HG03135 (cell line): Measurements from ENCODE around the gene HIGD1C.
"Not testable (repeated sequence)": the region's sequence is repeated elsewhere in the genome, so short reads cannot be mapped to it uniquely, and the experiment has no call there.

ENCODE experiments used
- ATAC-seq: cut with Tn5 transposase; IDR thresholded peaks from one replicate; pipeline ENCODE4 v1.9.1; 2021; ENCODE audit warnings: mild to moderate bottlenecking, moderate library complexity; ENCODE audit not compliant: unreplicated experiment

Gene HIGD1C

DNA sequence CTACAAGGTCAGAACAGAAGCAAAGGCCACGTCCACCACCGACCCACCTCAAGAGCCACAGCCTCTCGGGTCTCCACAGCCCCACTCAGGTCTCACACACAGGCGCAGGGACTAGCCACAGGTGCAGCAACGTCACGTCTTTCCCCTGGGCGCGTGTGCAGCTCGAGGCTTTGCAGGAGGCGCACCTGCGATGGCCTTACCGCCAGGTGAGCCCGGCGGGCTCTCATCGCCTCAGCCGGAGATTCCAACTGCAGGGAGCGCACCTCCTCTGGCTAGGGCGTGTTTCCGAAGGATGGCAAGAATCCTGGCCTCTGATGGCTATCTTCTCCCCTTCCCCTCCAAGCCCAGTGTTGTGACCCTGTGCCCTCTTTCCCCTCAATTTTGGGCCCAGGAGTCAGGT lies at the start of gene HIGD1C:
HIGD1C (plus strand) TSS at position 35 of the 400 bp plus-strand sequence. CDS start 1,455 bp downstream, outside the sequence.
- no peak for ATAC-seq

DNA sequence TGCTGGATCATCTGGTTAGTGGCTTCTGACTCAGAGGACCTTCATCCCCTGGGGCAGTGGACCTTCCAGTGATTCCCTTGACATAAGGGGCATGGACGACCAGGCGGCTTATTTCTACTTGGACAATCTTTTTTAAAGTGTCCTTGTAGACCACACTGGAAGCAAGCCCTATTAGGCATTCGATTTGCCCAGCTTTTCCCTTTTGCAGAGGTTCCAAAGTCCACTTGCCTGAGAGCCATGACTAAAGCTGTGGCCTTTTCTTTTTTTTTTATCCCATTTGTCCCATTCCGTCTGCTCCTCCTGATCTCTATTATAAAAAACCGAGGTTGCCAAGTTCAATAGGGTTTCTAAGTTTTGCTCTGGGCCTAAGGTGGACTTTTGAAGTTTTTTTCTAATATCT lies 43.9 kb upstream of the HIGD1C start:
- ATAC-seq, result not testable (repeated sequence)

DNA sequence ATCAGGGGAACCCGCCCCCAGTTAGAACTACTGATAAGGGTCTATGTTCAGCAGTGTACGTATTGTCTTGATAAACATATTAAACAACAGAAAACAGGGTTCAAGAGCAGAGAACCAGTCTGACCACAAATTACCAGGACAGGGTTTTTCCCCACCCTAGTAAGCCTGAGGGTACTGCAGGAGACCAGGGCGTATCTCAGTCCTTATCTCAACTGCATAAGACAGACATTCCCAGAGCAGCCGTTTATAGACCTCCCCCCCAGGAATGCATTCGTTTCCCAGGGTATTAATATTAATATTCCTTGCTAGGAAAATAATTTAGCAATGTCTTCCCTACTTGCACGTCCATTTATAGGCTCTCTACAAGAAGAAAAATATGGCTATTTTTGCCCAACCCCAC lies 40.0 kb upstream of the HIGD1C start:
- ATAC-seq, result not testable (repeated sequence)

DNA sequence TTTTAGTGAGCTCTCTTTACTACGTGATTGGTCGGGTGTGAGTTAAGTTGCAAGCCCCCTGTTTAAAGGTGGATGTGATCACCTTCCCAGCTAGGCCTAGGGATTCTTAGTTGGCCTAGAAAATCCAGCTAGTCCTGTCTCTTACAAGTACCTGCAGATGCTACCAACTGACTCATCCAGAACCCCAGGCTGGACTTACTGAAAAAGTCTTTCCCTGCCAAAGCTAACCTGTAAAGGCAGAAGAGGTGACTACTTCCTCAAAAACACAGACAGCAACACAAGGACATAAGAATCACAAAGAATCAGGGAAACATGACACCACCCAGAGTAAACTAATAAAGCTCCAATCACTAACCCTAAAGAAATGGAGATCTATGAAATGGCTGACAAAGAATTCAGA lies 39.1 kb upstream of the HIGD1C start:
- no peak for ATAC-seq

DNA sequence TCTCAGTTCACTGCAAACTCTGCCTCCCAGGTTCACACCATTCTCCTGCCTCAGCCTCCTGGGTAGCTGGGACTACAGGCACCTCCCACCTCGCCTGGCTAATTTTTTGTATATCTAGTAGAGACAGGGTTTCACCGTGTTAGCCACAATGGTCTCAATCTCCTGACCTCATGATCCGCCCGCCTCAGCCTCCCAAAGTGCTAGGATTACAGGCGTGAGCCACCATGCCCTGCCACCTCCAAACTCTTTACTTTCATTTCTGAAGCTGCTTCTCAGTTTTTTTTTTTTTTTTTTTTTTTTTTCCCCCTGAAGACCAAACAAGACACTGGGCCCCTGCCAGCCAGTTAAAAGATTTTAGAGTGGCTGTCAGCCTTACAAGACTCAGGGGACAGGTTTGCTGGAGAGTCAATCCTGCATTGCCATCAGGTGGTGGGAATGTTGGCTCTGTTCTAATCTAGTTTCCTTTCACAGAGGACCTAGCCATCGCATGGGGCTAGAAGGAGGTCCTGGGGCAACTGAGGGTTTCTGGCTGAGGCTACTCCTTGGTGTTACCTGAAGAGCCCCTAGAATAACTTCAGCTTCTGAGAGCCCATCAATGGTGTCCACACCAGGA lies 37.4 kb upstream of the HIGD1C start:
- no peak for ATAC-seq

DNA sequence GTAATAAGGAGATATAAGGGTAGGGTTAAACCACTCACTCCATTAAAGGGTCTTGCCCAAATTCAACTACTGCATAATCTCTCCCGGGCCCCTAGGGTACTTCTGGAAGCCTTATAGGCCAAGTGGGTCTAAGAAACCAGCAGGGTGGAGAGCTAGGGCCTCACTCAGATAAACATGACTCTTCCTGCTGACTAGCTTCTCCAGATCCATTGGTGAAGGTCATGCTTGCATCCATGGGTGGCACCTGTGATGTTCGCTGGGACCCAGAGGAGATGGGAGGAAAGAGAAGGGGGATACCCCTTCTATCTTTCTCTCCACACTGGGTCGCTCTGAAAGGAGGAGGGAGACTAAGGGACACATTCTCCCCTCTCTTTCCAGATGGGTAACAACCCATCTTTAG lies 36.1 kb upstream of the HIGD1C start:
- no peak for ATAC-seq

DNA sequence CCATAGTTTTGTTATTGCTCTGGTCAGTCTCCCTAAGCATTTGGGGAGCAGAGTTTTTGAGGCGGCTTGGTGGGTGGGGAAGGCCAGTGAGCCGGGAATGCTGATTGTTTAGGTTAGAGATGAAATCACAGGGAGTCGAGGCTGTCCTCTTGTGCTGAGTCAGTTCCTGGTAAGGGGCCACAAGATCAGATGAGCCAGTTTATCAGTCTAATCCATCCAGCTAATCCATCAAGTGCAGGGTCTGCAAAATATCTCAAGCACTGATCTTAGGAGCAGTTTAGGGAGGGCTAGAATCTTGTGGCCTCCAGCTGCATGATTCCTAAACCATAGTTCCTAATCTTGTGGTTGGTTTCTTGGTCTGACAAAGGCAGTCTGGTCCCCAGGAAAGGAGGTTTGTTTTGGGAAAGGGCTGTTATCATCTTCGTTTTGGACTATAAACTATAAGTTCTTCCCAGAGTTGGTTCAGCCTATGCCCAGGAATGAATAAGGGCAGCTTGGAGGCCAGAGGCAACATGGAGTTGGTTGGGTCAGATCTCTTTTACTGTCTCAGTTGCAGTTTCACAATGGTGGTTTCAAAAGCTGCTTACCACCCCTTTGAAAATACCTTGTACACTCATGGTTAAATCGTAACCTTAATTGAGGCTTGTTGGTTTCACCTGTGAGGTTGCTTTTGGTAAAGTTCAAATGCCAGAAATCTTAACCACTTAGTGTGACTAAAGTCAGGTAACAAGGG lies 33.6 kb upstream of the HIGD1C start:
- peak; percentile 63 for ATAC-seq

DNA sequence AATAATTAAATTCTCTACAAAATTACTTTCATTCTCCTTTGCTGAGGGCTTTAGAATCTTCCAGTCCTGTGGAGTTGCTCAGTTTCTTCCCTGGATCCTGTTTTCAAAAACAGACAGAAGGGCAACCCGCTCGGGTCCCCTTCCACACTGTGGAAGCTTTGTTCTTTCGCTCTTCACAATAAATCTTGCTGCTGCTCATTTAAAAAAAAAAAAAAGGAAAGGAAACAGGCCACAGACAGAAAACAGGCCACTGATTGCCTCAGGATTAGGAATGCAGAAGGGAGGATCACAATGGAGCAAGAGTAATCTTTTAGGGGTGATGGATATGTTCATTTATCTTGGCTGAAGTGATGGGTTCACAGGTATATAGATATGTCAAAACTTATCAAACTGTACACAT lies 29.5 kb upstream of the HIGD1C start:
- ATAC-seq, result no peak

DNA sequence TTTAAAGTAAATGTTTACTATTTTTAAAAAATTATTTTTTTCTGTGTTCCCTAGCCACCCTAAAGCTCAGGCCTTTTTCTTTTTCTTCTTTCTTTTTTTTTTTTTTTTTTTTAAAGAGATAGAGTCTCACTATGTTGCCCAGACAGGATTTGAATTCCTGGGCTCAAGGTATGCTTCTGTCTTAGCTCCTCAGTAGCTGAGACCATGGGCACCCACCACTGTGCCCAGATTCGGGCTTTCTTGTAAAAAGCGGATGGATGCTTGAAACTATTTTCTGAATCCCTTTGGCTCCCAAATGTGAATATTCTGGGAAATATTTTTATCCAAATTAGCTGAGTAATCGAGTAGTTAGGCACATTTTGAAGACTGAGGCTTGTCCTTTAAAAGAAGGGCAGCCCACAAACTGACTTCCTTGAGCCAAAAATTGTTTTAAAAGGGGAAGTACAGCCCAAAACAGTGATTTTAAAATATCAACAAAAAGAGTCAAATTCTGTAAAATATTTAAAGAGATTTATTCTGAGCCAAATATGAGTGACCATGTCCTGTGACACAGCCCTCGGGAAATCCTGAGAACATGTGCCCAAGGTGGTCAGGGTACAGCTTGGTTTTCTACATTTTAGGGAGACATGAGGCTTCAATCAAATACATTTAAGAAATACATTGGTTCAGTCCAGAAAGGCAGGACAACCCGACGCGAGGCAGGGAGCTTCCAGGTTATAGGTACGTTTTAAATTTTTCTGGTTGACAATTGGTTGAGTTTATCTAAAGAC lies 28.8 kb upstream of the HIGD1C start:
- no peak for ATAC-seq

DNA sequence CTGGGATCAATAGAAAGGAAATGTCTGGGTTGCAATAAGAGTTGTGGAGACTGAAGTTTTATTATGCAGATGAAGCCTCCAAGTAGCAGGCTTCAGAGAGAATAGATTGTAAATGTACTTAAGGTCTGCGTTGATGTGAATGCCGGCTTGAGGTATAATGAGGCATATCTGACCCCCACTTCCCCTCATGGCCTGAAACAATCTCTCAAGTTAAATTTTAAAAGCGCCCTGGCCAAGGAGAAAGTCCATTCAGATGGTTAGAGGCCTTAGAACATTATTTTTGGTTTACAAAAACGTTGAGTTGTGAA lies 28.3 kb upstream of the HIGD1C start:
- ATAC-seq, result no peak

DNA sequence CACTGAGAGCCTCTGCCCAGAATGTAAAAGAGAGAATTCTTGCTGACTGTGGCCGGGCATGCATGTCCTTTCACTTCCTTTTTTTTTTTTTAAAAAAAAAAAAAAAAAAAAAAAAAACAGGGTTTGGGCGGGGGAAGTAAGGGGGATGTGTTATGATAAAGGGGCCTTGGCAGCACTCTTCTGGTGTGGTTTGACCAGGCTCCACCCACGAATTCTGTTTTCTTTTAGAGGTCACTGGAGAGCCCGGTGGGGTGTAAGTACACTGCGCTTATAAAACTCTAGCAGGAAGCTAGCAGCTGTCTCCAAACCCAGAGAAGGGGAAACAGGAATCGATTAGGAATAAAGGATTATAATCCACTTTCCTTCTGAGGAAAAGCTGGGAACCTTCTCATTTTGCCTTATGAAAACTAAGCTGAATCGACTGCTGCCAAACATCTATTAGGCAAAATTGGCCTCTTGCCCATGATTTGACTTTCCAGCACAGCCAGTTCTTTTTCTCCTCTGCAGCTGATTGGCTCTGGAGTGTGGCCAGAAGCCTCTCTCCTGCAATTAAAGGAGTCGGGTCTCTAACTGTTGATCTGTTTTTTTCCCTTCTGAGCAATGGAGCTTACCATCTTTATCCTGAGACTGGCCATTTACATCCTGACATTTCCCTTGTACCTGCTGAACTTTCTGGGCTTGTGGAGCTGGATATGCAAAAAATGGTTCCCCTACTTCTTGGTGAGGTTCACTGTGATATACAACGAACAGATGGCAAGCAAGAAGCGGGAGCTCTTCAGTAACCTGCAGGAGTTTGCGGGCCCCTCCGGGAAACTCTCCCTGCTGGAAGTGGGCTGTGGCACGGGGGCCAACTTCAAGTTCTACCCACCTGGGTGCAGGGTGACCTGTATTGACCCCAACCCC lies 27.7 kb upstream of the HIGD1C start:
- peak; percentile 82 for ATAC-seq

DNA sequence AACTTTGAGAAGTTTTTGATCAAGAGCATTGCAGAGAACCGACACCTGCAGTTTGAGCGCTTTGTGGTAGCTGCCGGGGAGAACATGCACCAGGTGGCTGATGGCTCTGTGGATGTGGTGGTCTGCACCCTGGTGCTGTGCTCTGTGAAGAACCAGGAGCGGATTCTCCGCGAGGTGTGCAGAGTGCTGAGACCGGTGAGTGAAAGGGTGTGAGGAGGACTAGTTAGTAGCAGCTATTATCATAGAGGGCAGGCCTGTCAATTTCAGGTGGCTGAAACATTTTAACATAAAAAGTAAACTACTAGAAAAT lies 27.0 kb upstream of the HIGD1C start:
- no peak for ATAC-seq

DNA sequence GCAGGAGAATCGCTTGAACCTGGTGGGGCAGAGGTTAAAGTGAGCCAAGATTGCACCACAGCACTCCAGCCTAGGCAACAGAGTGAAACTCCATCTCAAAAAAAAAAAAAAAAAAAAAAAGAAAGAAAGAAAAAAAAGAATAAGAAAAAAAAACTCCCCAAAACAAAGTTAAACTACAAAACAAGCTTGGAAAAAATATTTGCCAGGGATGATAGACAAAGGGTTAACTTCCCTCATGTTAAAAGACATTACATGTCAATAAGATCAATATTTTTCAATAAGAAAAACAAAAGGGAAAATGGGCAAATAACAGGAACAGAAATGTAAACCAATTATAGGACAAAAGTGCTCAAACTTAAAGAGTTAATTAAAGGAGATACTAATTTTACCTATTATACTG lies 26.4 kb upstream of the HIGD1C start:
- no peak for ATAC-seq

DNA sequence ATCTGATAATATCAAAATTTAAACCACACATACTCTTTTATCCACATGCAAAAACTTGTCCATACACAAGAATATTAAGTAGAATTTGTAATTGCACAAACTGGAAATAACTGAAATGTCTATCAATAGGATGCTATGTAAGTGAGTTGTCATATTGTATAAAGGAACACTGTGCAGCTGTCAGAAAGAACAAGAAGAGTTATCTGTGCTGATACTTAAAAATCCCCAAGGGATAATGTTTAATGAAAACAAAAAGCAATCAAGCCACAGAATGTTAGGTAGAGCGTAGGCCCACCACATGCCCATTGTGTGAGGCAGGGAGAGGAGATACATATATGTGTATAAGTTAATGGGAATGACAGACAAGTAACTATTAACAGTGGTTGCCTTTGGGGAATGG lies 25.9 kb upstream of the HIGD1C start:
- no peak for ATAC-seq

DNA sequence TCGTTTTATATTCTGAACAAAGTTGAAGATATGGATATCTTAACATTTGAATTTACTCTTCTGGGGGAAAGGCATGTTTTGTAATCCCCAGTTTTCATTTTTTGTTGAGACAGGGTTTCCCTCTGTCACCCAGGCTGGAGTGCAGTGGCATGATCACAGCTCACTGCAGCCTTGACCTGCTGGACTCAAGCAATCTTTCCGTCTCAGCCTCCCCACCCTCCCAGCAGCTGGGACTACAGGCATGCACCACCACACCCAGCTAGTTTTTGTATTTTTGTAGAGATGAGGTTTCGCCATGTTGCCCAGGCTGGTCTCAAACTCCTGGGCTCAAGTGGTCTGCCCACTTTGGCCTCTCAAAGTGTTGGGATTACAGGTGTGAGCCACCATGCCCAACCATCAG lies 25.4 kb upstream of the HIGD1C start:
- not testable (repeated sequence) for ATAC-seq

DNA sequence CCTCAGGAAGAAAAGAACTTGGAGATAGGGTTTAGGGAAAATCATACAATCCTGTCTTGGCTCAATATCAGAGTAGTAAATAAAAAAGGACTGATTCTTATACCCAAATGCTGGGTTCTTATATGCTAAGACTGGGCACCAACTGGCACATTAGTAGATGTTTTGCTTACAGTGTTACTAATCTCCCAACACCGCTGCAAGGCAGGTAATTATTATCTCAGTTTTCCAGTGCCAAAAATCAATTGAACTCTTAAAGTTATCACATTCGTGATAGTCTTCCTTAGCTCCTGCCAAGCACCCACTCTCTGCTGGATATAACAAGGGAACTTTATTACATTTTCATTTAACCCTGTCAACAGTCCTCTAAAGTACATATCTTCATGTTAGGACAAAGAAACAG lies 25.0 kb upstream of the HIGD1C start:
- no peak for ATAC-seq

DNA sequence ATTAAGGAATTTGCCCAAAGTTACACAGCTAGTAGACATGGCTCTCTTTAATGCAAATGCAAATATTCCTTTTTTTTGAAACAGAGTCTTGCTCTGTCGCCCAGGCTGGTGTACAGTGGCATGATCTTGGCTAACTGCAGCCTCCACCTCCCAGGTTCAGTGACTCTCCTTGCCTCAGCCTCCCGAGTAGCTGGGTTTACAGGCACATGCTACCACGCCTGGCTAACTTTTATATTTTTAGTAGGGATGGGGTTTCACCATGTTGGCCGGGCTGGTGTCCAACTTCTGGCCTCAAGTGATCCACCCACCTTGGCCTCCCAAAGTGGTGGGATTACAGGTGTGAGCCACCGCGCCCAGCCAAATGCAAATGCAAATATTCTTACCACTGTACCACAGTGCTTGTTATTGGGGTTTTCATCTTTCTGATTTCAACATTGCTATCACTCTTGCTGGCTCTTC lies 24.5 kb upstream of the HIGD1C start:
- ATAC-seq, result no peak

DNA sequence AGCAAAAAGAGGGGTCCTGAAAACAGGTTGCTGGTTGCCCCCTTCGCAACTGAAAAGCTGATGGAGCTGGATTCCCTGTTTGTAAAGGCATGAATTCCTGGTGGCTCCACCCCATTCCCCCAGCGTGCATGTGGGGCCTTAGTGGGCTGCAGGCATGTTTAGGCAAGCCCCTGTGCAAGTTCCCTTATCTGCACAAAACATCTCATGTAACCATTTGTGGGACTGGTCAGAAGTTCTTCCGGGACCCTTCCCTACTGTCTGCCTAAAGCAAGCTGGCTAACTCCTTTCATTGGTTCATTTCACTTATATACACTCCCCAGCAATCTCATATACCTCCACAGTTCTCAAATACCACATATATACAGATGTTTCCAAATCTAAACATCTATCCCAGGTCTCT lies 24.0 kb upstream of the HIGD1C start:
- ATAC-seq, result no peak

DNA sequence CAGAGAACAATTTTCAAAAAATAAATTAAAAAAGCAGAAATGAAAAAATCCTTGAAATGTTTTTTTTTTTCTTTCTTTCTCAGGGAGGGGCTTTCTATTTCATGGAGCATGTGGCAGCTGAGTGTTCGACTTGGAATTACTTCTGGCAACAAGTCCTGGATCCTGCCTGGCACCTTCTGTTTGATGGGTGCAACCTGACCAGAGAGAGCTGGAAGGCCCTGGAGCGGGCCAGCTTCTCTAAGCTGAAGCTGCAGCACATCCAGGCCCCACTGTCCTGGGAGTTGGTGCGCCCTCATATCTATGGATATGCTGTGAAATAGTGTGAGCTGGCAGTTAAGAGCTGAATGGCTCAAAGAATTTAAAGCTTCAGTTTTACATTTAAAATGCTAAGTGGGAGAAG lies 22.5 kb upstream of the HIGD1C start:
- no peak for ATAC-seq

DNA sequence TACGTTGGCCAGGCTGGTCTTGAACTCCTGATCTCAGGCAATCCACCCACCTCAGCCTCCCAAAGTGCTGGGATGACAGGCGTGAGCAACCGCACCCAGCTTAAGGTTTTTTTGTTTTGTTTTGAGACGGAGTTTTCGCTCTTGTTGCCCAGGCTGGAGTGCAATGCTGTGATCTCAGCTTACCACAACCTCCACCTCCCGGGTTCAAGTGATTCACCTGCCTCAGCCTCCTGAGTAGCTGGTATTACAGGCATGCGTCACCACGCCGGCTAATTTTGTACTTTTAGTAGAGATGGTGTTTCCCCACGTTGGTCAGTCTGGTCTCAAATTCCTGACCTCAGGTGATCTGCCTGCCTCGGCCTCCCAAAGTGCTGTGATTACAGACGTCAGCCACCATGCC lies 21.9 kb upstream of the HIGD1C start:
- not testable (repeated sequence) for ATAC-seq

DNA sequence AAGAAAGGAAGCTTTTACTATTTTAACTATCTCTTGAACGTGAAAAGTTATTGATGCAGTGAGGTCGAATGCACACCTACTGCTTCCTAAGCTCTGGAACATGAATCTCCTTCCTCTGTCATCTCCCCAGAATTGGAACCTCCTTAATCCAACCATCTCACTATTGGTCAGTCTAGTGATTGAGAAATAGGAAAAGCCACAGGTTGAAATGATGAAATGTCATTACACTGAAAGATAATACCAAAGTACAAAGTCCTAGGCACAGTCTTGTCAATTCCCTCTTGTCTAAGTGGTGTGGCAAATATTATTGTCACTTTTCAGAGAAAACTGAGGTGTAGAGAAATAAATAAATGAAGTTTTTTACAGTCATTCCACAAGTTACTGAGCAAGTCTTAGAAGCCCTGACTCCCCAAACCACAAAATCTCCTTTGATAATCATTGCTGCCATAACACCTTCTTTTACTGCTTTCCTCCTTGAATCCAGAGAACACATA lies 19.5 kb upstream of the HIGD1C start:
- no peak for ATAC-seq
